Left renal cortex interstitium (tissue), 4 donors: ENCODE measurements around the gene RBPJL. TPM values are rescaled to one million over a fixed set of nuclear protein-coding genes. Genes with fewer than 3 reads are reported as not detected.

Source experiments
- DNase-seq, 4 donors: peaks; one replicate each; pipeline ENCODE4 v3.0.0-alpha.2; 2013; ENCODE audit warnings: low read depth in 4 of 4, low spot score in 2 of 4, missing footprints in 1 of 4
- polyA plus RNA-seq, 4 donors: library from polyadenylated mRNA; unstranded; fragments of 120-200 nt; gene quantifications; one replicate each; pipeline ENCODE4 v1.2.1, GENCODE V29; 2013; ENCODE audit not compliant: insufficient read length in 4 of 4

RBPJL gene
- polyA plus RNA-seq, 4 donors: not detected

GRCh38 chr20:45358282-45359068 is 51.8 kb downstream of the RBPJL start:
- no peak for DNase-seq

GRCh38 chr20:45359069-45359405 is 52.4 kb downstream of the RBPJL start:
- DNase-seq: no peak

- no peak for DNase-seq
These were observed 52.9 kb downstream of the RBPJL start for GRCh38 chr20:45359406-45360148.

DNA sequence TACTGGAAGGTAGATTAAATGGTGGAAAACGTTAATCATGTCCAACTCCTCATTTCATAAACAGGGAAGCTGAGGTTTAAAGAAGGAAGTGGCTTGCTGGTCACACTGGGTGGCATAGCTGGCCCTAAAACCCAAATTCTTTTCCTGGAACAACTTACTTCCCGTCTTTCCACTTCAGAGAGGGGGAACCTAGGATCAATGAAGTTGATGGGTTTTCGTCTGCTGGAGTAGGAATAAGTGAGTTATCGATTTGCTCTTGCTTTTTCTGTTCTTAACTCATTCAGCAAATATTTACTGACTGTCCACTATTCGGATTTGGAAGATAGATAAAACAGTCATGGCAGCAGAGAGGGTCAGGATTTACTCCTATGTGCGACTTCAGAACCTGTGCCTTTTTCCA is 55.2 kb downstream of the RBPJL start:
- no peak for DNase-seq

GRCh38 chr20:45362804-45363610 is 56.4 kb downstream of the RBPJL start, which contains the start of gene SYS1:
SYS1 (plus strand) TSS chr20:45363156; CDS start chr20:45363532, 376 bp downstream.
- peak; percentile 97 to 99 (median 99) for DNase-seq

DNA sequence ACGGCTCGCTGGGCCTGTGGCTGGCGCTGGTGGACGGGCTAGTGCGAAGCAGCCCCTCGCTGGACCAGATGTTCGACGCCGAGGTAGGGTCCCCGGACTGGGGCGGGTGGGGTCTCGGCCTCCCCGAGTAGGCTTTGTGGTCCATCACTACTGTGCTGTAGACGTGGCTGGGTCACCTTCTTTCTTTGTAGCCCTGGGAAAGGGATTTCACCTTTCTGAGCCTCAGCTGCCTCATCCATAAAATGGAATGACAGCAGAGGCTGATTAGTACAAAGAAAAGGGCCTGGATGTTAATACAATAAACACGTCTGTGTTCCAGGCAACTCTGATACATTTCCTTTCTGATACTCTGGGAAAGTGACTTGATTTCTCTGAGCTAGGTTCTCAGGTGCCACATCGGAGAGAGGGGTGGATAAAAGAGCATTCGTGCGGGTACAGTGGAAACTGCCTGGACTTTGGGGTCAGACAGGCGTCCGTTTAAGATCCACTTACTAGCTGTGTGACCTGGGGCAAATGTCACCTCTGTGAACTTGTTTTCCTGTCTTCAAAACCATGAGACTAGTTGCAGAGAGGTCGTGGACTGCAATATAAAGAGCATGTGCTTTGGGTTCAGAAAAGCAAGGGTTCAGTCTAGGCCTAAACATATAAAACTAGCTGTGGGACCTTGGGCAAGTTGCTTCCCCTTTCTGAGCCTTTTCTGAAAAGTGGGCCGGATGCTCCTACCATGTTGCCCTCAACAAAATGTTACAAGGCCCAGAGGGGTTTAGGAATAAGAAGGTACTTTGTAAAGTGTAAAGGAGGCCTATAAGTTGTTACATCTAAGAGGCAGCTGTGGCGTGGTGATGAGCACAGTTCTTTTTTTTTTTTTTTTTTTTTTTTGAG is 57.2 kb downstream of the RBPJL start:
- no peak for DNase-seq

DNA sequence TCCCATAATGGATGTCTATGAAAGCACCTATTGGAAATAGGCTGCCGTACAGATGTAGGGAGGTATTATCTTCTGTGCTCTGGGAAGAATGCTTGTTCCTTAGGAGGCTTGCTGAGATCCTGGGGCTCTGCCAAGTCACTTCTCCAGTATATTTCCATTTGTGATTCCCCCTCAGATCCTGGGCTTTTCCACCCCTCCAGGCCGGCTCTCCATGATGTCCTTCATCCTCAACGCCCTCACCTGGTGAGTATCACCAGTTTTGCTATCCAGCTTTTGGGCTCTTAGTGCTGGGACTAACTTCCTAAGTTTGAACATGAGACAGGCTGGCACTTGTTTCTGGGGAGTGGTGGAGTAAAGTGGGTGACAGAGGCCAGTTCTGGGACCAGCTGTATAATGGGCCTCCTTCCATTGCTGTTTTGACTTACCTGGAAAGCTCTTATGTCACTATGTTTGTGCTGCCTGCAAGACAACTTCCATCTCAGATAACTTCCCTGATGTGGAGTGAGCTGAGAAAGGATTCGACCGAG is 58.9 kb downstream of the RBPJL start:
- no peak for DNase-seq

DNA sequence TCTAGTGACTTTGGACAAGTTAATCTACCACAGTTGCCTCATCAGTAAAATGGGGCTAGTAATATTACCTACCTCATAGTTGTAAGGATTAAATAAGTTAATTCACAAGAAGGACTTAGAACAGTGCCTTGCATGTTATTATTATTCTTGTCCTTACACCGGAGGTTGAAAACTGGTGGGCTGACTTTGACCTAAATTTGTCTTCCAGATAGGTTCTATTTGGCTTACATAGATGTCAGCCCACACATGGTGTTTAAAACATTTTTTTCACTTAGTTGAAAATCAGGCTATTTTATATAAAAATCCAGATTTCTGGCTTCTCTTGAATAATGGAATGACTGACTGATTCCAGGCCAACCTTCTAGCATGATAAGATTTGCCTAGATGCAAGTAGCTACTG is 59.6 kb downstream of the RBPJL start:
- DNase-seq: no peak

- DNase-seq: no peak
These were observed 60.0 kb downstream of the RBPJL start for GRCh38 chr20:45366631-45367030.

DNA sequence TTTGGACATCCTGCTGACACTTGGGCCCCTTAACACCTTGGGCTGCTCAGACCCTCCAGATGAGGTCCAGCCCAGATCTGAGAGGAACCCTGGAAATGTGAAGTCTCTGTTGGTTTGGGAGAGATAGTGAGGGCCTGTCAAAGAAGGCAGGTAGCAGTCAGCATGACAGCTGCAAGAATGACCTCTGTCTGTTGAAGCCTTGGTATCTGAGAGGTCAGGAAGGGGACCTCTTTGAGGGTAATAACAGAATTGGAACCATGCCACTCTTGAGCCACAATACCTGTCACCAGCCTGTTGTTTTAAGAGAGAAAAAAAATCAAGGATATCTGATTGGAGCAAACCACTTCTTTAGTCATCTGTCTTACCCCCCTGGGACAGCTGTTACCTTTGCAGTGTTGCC is 60.5 kb downstream of the RBPJL start:
- DNase-seq: no peak

Other genes starting within 250 kb of the RBPJL start
- gene KCNS1, start 205.7 kb upstream of the RBPJL start, polyA plus RNA-seq: under 1 TPM; 0.51 to 0.65 (median 0.52) TPM
- gene WFDC5, start 191.7 kb upstream of the RBPJL start, polyA plus RNA-seq: not detected
- not detected for gene WFDC12, start 182.4 kb upstream of the RBPJL start, polyA plus RNA-seq
- gene PI3, start 131.9 kb upstream of the RBPJL start, polyA plus RNA-seq: under 1 TPM in 1 of 4 donors, not detected in 3; 0.27 TPM
- gene SEMG1, start 99.8 kb upstream of the RBPJL start, polyA plus RNA-seq: not detected
- gene SEMG2, start 85.5 kb upstream of the RBPJL start, polyA plus RNA-seq: under 1 TPM in 1 of 4 donors, not detected in 3; 0.06 TPM
- gene SLPI, start 52.3 kb upstream of the RBPJL start, polyA plus RNA-seq: under 1 TPM in 2 of 4 donors, not detected in 2; 0.38 to 0.52 TPM
- under 1 TPM; 0.19 to 0.52 (median 0.31) TPM for gene MATN4, start 1.5 kb downstream of the RBPJL start, polyA plus RNA-seq
- 100 to 1,000 TPM; 152 to 172 (median 165) TPM for gene SDC4, start 41.6 kb downstream of the RBPJL start, polyA plus RNA-seq
- gene SYS1, start 56.3 kb downstream of the RBPJL start, polyA plus RNA-seq: 10 to 100 TPM; 29.0 to 35.9 (median 34.5) TPM
- gene TP53TG5, start 71.5 kb downstream of the RBPJL start, polyA plus RNA-seq: 1 to 10 TPM in 2 of 4 donors, under 1 TPM in 2; 0.97 to 2.2 (median 1.5) TPM
- 10 to 100 TPM; 21.9 to 26.2 (median 24.5) TPM for gene DBNDD2, start 101.4 kb downstream of the RBPJL start, polyA plus RNA-seq
- gene PIGT, start 109.3 kb downstream of the RBPJL start, polyA plus RNA-seq: 100 to 1,000 TPM in 2 of 4 donors, 10 to 100 TPM in 2; 91.4 to 116 (median 102) TPM
- 100 to 1,000 TPM; 156 to 270 (median 212) TPM for gene WFDC2, start 162.9 kb downstream of the RBPJL start, polyA plus RNA-seq
- not detected for gene SPINT3, start 208.8 kb downstream of the RBPJL start, polyA plus RNA-seq
- not detected for gene WFDC6, start 232.6 kb downstream of the RBPJL start, polyA plus RNA-seq
- gene EPPIN, start 240.6 kb downstream of the RBPJL start, polyA plus RNA-seq: under 1 TPM; 0.08 to 0.65 (median 0.31) TPM